Endothelial cell of umbilical vein (primary cell): Measurements from ENCODE around the gene COL5A1.

Experiments used
- EZH2 ChIP-seq: IDR thresholded peaks from 2 replicates; pipeline ENCODE4 v1.6.1; 2012; ENCODE audit warnings: borderline replicate concordance, low read depth, mild to moderate bottlenecking, moderate library complexity, low read length, inconsistent platforms; ENCODE audit not compliant: severe bottlenecking
- FOS ChIP-seq: IDR thresholded peaks from 2 replicates; pipeline ENCODE4 v1.6.1; 2011; ENCODE audit warnings: mild to moderate bottlenecking, low read length, moderate library complexity, borderline replicate concordance; ENCODE audit not compliant: insufficient read depth
- GATA2 ChIP-seq: IDR thresholded peaks from 2 replicates; pipeline ENCODE4 v1.7.0; 2011; ENCODE audit warnings: low read depth, mild to moderate bottlenecking, moderate library complexity, mixed read lengths, low read length; ENCODE audit not compliant: insufficient read length, insufficient read depth
- JUN ChIP-seq: IDR thresholded peaks from 2 replicates; pipeline ENCODE4 v1.6.1; 2011; ENCODE audit warnings: borderline replicate concordance, low read depth; ENCODE audit not compliant: insufficient read length, insufficient read depth
- MYC ChIP-seq: IDR thresholded peaks from one replicate; pipeline ENCODE4 v1.6.1; 2011; ENCODE audit warnings: mild to moderate bottlenecking, low read depth, low read length
- POLR2A ChIP-seq: IDR thresholded peaks from 2 replicates; pipeline ENCODE4 v1.6.1; 2012; ENCODE audit warnings: low read depth, mild to moderate bottlenecking, control low read depth, low read length
- POLR2AphosphoS5 ChIP-seq: IDR thresholded peaks from 2 replicates; pipeline ENCODE4 v1.6.1; 2012; ENCODE audit warnings: low read depth, mild to moderate bottlenecking, control low read depth, low read length, moderate library complexity; ENCODE audit not compliant: insufficient read depth
- TF ChIP-seq, protein P1 (sequence below), 2 donors: IDR thresholded peaks; 1 replicate in 1 of 2; 2 replicates in 1 of 2; pipeline ENCODE4 v1.5.1; 2011; ENCODE audit warnings: low read length in 2 of 2, mild to moderate bottlenecking in 2 of 2, moderate library complexity in 2 of 2, control low read depth in 1 of 2, inconsistent platforms in 1 of 2, low read depth in 1 of 2; ENCODE audit not compliant: insufficient read depth in 1 of 2; ENCODE audit errors: extremely low read depth in 1 of 2
- TF ChIP-seq, protein P2 (sequence below): IDR thresholded peaks from 2 replicates; pipeline ENCODE4 v1.6.1; 2011; ENCODE audit not compliant: insufficient read depth, insufficient read length

DNA sequence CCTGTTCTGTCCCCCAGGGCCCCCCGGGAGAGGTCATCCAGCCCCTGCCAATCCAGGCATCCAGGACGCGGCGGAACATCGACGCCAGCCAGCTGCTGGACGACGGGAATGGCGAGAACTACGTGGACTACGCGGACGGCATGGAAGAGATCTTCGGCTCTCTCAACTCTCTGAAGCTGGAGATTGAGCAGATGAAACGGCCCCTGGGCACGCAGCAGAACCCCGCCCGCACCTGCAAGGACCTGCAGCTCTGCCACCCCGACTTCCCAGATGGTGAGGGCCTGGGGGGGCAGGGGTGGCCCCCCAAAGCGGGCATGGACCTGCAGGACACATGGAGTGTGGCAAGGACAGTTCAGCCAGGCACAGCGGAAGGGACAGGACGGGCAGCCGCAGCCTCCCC lies 183.0 kb downstream of the COL5A1 start:
- TF ChIP-seq EZH2 (no peak), POLR2AphosphoS5 (no peak), POLR2A (no peak), MYC (no peak), FOS (no peak), GATA2 (no peak), JUN (no peak)
- TF ChIP-seq, protein P1, sequence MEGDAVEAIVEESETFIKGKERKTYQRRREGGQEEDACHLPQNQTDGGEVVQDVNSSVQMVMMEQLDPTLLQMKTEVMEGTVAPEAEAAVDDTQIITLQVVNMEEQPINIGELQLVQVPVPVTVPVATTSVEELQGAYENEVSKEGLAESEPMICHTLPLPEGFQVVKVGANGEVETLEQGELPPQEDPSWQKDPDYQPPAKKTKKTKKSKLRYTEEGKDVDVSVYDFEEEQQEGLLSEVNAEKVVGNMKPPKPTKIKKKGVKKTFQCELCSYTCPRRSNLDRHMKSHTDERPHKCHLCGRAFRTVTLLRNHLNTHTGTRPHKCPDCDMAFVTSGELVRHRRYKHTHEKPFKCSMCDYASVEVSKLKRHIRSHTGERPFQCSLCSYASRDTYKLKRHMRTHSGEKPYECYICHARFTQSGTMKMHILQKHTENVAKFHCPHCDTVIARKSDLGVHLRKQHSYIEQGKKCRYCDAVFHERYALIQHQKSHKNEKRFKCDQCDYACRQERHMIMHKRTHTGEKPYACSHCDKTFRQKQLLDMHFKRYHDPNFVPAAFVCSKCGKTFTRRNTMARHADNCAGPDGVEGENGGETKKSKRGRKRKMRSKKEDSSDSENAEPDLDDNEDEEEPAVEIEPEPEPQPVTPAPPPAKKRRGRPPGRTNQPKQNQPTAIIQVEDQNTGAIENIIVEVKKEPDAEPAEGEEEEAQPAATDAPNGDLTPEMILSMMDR (IDR thresholded peaks at IDR 0.05; ENCODE audit: extremely low read depth in 1 of 2, insufficient read depth in 1 of 2, low read depth in 1 of 2, low read length in 2 of 2), result no peak
- TF ChIP-seq, protein P2, sequence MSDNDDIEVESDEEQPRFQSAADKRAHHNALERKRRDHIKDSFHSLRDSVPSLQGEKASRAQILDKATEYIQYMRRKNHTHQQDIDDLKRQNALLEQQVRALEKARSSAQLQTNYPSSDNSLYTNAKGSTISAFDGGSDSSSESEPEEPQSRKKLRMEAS, result no peak
